ENCODE data around the gene TCF20. TPM values are rescaled to one million over a fixed set of nuclear protein-coding genes. Genes with fewer than 3 reads are reported as not detected.

TCF20 gene
- total RNA-seq, 6 experiments from 2014 or later = 15.4 to 20.5 (median 18.5) TPM

- H3K27me3 ChIP-seq = peaks cover 0 to 4% of the 10 kb centered on the region in 2 donors
- no peaks in the 10 kb centered on the region for H3K36me3 ChIP-seq
- DNase-seq (no peak), ATAC-seq (no peak)
- no peaks in the 10 kb centered on the region for H3K9me3 ChIP-seq
- 67% methylated on average over 3 of the region's 4 CpGs for WGBS (ENCODE audit: insufficient coverage, low coverage, low lambda C conversion rate, missing lambda C conversion rate)
- H3K4me1 ChIP-seq = peaks cover 0 to 17% (median 3%) of the 10 kb centered on the region in 4 donors
- no peak overlapping the region for H3K4me3 ChIP-seq
- H3K27ac ChIP-seq = no peak overlapping the region
- no peak for TF ChIP-seq CTCF (IDR thresholded peaks at IDR 0.05)
- no peak for TF ChIP-seq POLR2A (IDR thresholded peaks at IDR 0.05)
- intact Hi-C loops (cut with DNase I) = no loop called here
Measured at GRCh38 chr22:42281706-42282251, 11.3 kb upstream of the TCF20 start.

- ATAC-seq (no peak), DNase-seq (no peak)
- Histone ChIP-seq H3K27me3 (peaks cover 0 to 4% of the 10 kb centered on the region in 2 donors), H3K9me3 (no peaks in the 10 kb centered on the region), H3K4me1 (peaks cover 0 to 17% (median 3%) of the 10 kb centered on the region in 4 donors), H3K36me3 (no peaks in the 10 kb centered on the region), H3K4me3 (no peak overlapping the region), H3K27ac (no peak overlapping the region)
- no peak for TF ChIP-seq CTCF (IDR thresholded peaks at IDR 0.05)
- 86% methylated on average over 9 of the region's 10 CpGs for WGBS (ENCODE audit: insufficient coverage, low coverage, low lambda C conversion rate, missing lambda C conversion rate)
- intact Hi-C loops (cut with DNase I) = no loop called here
Measured at GRCh38 chr22:42281284-42281683, 10.8 kb upstream of the TCF20 start.

GRCh38 chr22:42280836-42281235 is 10.4 kb upstream of the TCF20 start:
- H3K27me3 ChIP-seq = peaks cover 0 to 4% of the 10 kb centered on the region in 2 donors
- WGBS (ENCODE audit: insufficient coverage, low coverage, low lambda C conversion rate, missing lambda C conversion rate) = no CpG with 5 or more reads among the region's 5 CpGs
- no peak overlapping the region for H3K27ac ChIP-seq
- no peak for TF ChIP-seq POLR2A (IDR thresholded peaks at IDR 0.05)
- TF ChIP-seq CTCF (IDR thresholded peaks at IDR 0.05) = no peak
- intact Hi-C loops (cut with DNase I) = no loop called here
- no peak overlapping the region for H3K4me3 ChIP-seq
- H3K36me3 ChIP-seq = no peaks in the 10 kb centered on the region
- no peaks in the 10 kb centered on the region for H3K9me3 ChIP-seq
- no peak for DNase-seq
- peaks cover 0 to 17% (median 3%) of the 10 kb centered on the region in 4 donors for H3K4me1 ChIP-seq
- no peak for ATAC-seq

GRCh38 chr22:42280140-42280539 is 9.7 kb upstream of the TCF20 start:
- peaks cover 0 to 17% (median 3%) of the 10 kb centered on the region in 4 donors for H3K4me1 ChIP-seq
- no peak overlapping the region for H3K27ac ChIP-seq
- TF ChIP-seq POLR2A (IDR thresholded peaks at IDR 0.05) (no peak), CTCF (IDR thresholded peaks at IDR 0.05) (no peak)
- H3K27me3 ChIP-seq = peaks cover 0 to 4% of the 10 kb centered on the region in 2 donors
- intact Hi-C loops (cut with DNase I) = no loop called here
- whole genome bisulfite sequencing (ENCODE audit: insufficient coverage, low coverage, low lambda C conversion rate, missing lambda C conversion rate) = 80% methylated on average over 2 of the region's 9 CpGs
- DNase-seq (no peak), ATAC-seq (no peak)
- H3K4me3 ChIP-seq = no peak overlapping the region
- no peaks in the 10 kb centered on the region for H3K9me3 ChIP-seq
- no peaks in the 10 kb centered on the region for H3K36me3 ChIP-seq

Measured in right lobe of liver (tissue), 6 donors.